Measurements from ENCODE around the gene STARD3NL.
"Not testable (repeated sequence)": the region's sequence is repeated elsewhere in the genome, so short reads cannot be mapped to it uniquely, and the experiment has no call there.

Gene STARD3NL

GRCh38 chr7:38178004-38178694 is at the start of gene STARD3NL:
Gene STARD3NL, plus strand, starts transcription at chr7:38178245. Its CDS starts 29,260 bp downstream, at chr7:38207505.
- DNase-seq = peak; percentile 99

GRCh38 chr7:38129162-38129561 is 48.9 kb upstream of the STARD3NL start:
- no peak for DNase-seq

GRCh38 chr7:38129579-38129978 is 48.5 kb upstream of the STARD3NL start:
- no peak for DNase-seq

- DNase-seq = no peak
Measured at GRCh38 chr7:38138171-38138570, 39.9 kb upstream of the STARD3NL start.

- DNase-seq = no peak
Measured at GRCh38 chr7:38141187-38141586, 36.9 kb upstream of the STARD3NL start.

GRCh38 chr7:38142736-38143135 is 35.3 kb upstream of the STARD3NL start:
- no peak for DNase-seq

- DNase-seq = no peak
Measured at GRCh38 chr7:38147005-38147404, 31.0 kb upstream of the STARD3NL start.

- DNase-seq = no peak
Measured at GRCh38 chr7:38151556-38151955, 26.5 kb upstream of the STARD3NL start.

- no peak for DNase-seq
Measured at GRCh38 chr7:38153515-38153914, 24.5 kb upstream of the STARD3NL start.

- no peak for DNase-seq
Measured at GRCh38 chr7:38154278-38154677, 23.8 kb upstream of the STARD3NL start.

GRCh38 chr7:38160003-38160571 is 18.0 kb upstream of the STARD3NL start:
- no peak for DNase-seq

GRCh38 chr7:38162036-38162435 is 16.0 kb upstream of the STARD3NL start:
- DNase-seq = no peak

- DNase-seq = no peak
Measured at GRCh38 chr7:38163671-38164070, 14.4 kb upstream of the STARD3NL start.

- DNase-seq = no peak
Measured at GRCh38 chr7:38168890-38169570, 9.0 kb upstream of the STARD3NL start.

GRCh38 chr7:38169847-38170246 is 8.2 kb upstream of the STARD3NL start:
- DNase-seq = peak; percentile 80

- no peak for DNase-seq
Measured at GRCh38 chr7:38171623-38172391, 6.2 kb upstream of the STARD3NL start.

- not testable (repeated sequence) for DNase-seq
Measured at GRCh38 chr7:38175547-38175946, 2.5 kb upstream of the STARD3NL start.

- no peak for DNase-seq
Measured at GRCh38 chr7:38177621-38178003, 433 bp upstream of the STARD3NL start.

- no peak for DNase-seq
Measured at GRCh38 chr7:38178695-38179344, 775 bp downstream of the STARD3NL start.

GRCh38 chr7:38179776-38180226 is 1.8 kb downstream of the STARD3NL start:
- DNase-seq = no peak

- DNase-seq = no peak
Measured at GRCh38 chr7:38181111-38181510, 3.1 kb downstream of the STARD3NL start.

GRCh38 chr7:38182450-38182849 is 4.4 kb downstream of the STARD3NL start:
- DNase-seq = no peak

Measured in femur (tissue), 1 donor.